DMS79 (cell line): Measurements from ENCODE around the gene MOB3B.

Experiments
- DNase-seq: peaks from one replicate; lab custom pipeline; 2025; lab: John Stamatoyannopoulos, UW

Gene MOB3B

GRCh38 chr9:27447031-27447683 is 82.5 kb downstream of the MOB3B start:
- DNase-seq = no peak

- no peak for DNase-seq
These were observed 83.9 kb downstream of the MOB3B start for GRCh38 chr9:27445688-27446087.

- DNase-seq = no peak
These were observed 84.5 kb downstream of the MOB3B start for GRCh38 chr9:27445057-27445595.

GRCh38 chr9:27442464-27442863 is 87.2 kb downstream of the MOB3B start:
- no peak for DNase-seq

- no peak for DNase-seq
These were observed 87.9 kb downstream of the MOB3B start for GRCh38 chr9:27441741-27442070.

- no peak for DNase-seq
These were observed 88.5 kb downstream of the MOB3B start for GRCh38 chr9:27440888-27441740.

GRCh38 chr9:27438522-27438921 is 91.1 kb downstream of the MOB3B start:
- DNase-seq = no peak

GRCh38 chr9:27437652-27438373 is 91.8 kb downstream of the MOB3B start:
- no peak for DNase-seq

GRCh38 chr9:27436234-27436633 is 93.4 kb downstream of the MOB3B start:
- DNase-seq = no peak

- DNase-seq = no peak
These were observed 95.8 kb downstream of the MOB3B start for GRCh38 chr9:27433631-27434325.

GRCh38 chr9:27432308-27432707 is 97.3 kb downstream of the MOB3B start:
- no peak for DNase-seq

- no peak for DNase-seq
These were observed 98.0 kb downstream of the MOB3B start for GRCh38 chr9:27431543-27432147.

GRCh38 chr9:27430750-27431535 is 98.7 kb downstream of the MOB3B start:
- DNase-seq = no peak

- no peak for DNase-seq
These were observed 99.7 kb downstream of the MOB3B start for GRCh38 chr9:27429917-27430316.

GRCh38 chr9:27429436-27429835 is 100.2 kb downstream of the MOB3B start:
- no peak for DNase-seq

GRCh38 chr9:27428551-27428950 is 101.1 kb downstream of the MOB3B start:
- no peak for DNase-seq

- peak; percentile 88 for DNase-seq
These were observed 102.4 kb downstream of the MOB3B start for GRCh38 chr9:27427272-27427643.

GRCh38 chr9:27426511-27427271 is 102.9 kb downstream of the MOB3B start:
- no peak for DNase-seq

GRCh38 chr9:27425827-27426510 is 103.6 kb downstream of the MOB3B start:
- no peak for DNase-seq
